ENCODE results near the gene PLD2. TPM values are rescaled to one million over a fixed set of nuclear protein-coding genes. Genes with fewer than 3 reads are reported as not detected.

PLD2 gene
- total and polyA plus RNA-seq, 9 of the 15 experiments (the other 6 are each of a cell fraction or from before 2014, with no cell fraction given) = 0.20 to 7.5 (median 3.3) TPM

DNA sequence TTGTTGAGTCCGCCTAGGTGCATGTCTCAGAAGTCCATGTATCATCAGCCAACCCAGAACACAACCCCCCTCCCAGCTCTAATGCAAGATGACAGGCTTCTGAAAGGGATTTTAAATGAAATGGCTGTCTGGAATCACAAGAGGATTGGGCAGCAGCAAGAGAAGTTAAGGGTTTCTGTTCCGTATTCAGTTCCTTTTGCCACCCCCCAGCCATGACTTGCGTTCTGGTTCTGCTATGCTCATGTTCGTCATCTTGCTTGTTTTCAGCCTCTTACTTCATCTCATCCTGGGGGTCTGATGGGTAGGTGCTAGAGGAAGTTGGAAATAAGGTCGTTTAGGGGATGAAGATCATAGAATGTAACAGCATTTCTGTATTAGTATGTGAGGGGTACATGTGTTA, 38.2 kb downstream of the PLD2 start (continued):
- TF ChIP-seq, protein P1, sequence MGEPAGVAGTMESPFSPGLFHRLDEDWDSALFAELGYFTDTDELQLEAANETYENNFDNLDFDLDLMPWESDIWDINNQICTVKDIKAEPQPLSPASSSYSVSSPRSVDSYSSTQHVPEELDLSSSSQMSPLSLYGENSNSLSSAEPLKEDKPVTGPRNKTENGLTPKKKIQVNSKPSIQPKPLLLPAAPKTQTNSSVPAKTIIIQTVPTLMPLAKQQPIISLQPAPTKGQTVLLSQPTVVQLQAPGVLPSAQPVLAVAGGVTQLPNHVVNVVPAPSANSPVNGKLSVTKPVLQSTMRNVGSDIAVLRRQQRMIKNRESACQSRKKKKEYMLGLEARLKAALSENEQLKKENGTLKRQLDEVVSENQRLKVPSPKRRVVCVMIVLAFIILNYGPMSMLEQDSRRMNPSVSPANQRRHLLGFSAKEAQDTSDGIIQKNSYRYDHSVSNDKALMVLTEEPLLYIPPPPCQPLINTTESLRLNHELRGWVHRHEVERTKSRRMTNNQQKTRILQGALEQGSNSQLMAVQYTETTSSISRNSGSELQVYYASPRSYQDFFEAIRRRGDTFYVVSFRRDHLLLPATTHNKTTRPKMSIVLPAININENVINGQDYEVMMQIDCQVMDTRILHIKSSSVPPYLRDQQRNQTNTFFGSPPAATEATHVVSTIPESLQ (CRISPR knock-in tag; IDR thresholded peaks at IDR 0.05) = no peak
- TF ChIP-seq BRCA1 (IDR thresholded peaks at IDR 0.05) (no peak), BRCA1 (CRISPR knock-in tag; IDR thresholded peaks at IDR 0.05) (no peak)

DNA sequence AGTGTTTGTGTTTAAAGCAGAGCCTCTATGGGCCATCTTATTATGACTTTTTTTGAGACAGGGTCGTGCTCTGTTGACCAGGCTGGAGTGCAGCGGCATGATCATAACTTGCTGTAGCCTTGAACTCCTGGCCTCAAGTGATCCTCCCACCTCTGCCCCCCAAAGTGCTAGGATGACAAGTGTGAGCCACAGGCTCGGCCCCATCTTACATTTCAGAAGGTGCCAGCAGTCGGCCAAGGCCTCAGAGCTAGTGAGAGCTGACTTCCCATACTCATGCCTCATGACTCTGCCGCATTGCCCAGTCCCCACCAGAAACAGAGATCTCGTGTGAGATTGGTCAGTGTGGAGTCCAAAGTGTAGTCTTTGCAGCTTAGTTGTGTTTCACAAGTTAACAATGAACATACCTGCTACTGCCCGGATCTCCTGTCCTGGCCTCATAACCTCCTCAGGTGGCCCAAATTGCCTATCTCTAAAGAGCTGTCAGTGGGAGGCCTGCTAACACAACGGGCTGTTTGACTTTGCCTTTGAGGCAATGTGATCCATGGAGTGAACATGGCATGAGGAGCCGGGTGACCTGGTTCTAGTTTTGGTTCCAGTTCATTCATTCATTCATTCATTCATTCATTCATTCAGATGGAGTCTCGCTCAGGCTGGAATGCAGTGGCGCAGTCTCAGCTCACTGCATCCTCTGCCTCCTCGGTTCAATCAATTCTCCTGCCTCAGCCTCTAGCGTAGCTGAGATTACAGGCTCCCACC, 39.9 kb downstream of the PLD2 start:
- Histone ChIP-seq H3K9me3 (replicated peaks; ENCODE audit: control insufficient read depth, insufficient read depth, low read depth, low read length) (no peaks in the 10 kb centered on the region), H2AFZ (ENCODE audit: low read depth, low read length) (no peak overlapping the region), H3K36me3 (ENCODE audit: control insufficient read depth, insufficient read depth, low read length) (peaks cover 27% of the 10 kb centered on the region; the same call in 2 of the 3 replicates), H3K79me2 (ENCODE audit: control insufficient read depth, insufficient read depth, low read length) (peaks cover 81% of the 10 kb centered on the region), H3K27me3 (ENCODE audit: control insufficient read depth in 2 of 2, insufficient read depth in 2 of 2, low read length in 2 of 2) (no peaks in the 10 kb centered on the region), H3K27ac (ENCODE audit: extremely low read depth, low read depth, low read length) (no peak overlapping the region), H3K4me2 (ENCODE audit: insufficient read depth, low read length) (no peak overlapping the region), H3K4me1 (replicated peaks in 1 of 2; ENCODE audit: control insufficient read depth in 2 of 2, insufficient read depth in 2 of 2, low read length in 2 of 2) (peaks cover 0 to 5% of the 10 kb centered on the region in 2 experiments; a peak in 3 of 5 replicates), H3K9me1 (ENCODE audit: control insufficient read depth, insufficient read depth, low read length) (peaks cover 3% of the 10 kb centered on the region), H3K4me3 (no peak overlapping the region), H4K20me1 (replicated peaks; ENCODE audit: control insufficient read depth, insufficient read depth, low read length) (peaks cover 15% of the 10 kb centered on the region), H3K9ac (ENCODE audit: insufficient read depth in 1 of 2, low read depth in 2 of 2, low read length in 2 of 2) (no peak overlapping the region)
- ATAC-seq (no peak), DNase-seq (ENCODE audit: extremely low read depth in 1 of 4, low spot score in 3 of 4) (no peak), FAIRE-seq (no peak)
- WGBS (ENCODE audit: insufficient coverage, low coverage, missing lambda C conversion rate) = 73% methylated on average over 13 of the region's 13 CpGs
- intact Hi-C loops (cut with micrococcal nuclease) (no loop called here), in situ Hi-C loops (cut with MboI) (no loop called here)
- BruUV-seq (replicated peaks) = no TSS peak
- ChIA-PET POLR2A (interaction anchor here (0.7 to 1.3 kb wide), 5 partner anchors 10 to 214 kb away, joined by 3 to 4 read pairs (median 3); no protein-coding TSS in a partner anchor), CTCF (ENCODE audit: low intra/inter-chr PET ratio) (no interaction called here)
- TF ChIP-seq TARDBP (IDR thresholded peaks at IDR 0.05) = no peak
- peak; percentile 93 for TF ChIP-seq ZNF24 (IDR thresholded peaks at IDR 0.05)
